NK-92 treated with Interleukin-12 subunit alpha and Interleukin-12 subunit beta, amount 100 ng/mL, for 24 hours (cell line): ENCODE data around the gene YY2.

Source experiments
- DNase-seq: peaks from one replicate; lab custom pipeline; 2025; lab: John Stamatoyannopoulos, UW

Gene YY2

GRCh38 chrX:21875013-21875412 is 19.2 kb downstream of the YY2 start:
- DNase-seq = no peak

- DNase-seq = no peak
These were observed 26.2 kb downstream of the YY2 start for GRCh38 chrX:21881881-21882574.

GRCh38 chrX:21883258-21883657 is 27.5 kb downstream of the YY2 start:
- DNase-seq = no peak

- no peak for DNase-seq
These were observed 29.8 kb downstream of the YY2 start for GRCh38 chrX:21885568-21885967.

GRCh38 chrX:21905313-21905712 is 49.5 kb downstream of the YY2 start:
- no peak for DNase-seq

- DNase-seq = no peak
These were observed 50.2 kb downstream of the YY2 start for GRCh38 chrX:21905953-21906352.

- no peak for DNase-seq
These were observed 51.5 kb downstream of the YY2 start for GRCh38 chrX:21907260-21907659.
